Bronchial epithelial cell (primary cell): ENCODE results near the gene SLC30A3. TPM values are rescaled to one million over a fixed set of nuclear protein-coding genes. Genes with fewer than 3 reads are reported as not detected.

Experiments
- DNase-seq: peaks from one replicate; pipeline ENCODE4 v3.0.0-alpha.2; 2010; ENCODE audit warnings: low read depth
- FAIRE-seq: peaks from 2 replicates; lab custom pipeline; 2011; peaks lifted over from hg19 to GRCh38; lab: Jason Lieb, UNC
- H3K27me3 ChIP-seq: 2 replicates; pipeline ENCODE4 v1.5.1; 2011; ENCODE audit warnings: low read length; ENCODE audit not compliant: control insufficient read depth, insufficient read depth
- H3K36me3 ChIP-seq: 2 replicates; pipeline ENCODE4 v1.5.1; 2011; ENCODE audit warnings: low read length; ENCODE audit not compliant: control insufficient read depth, insufficient read depth
- H3K4me3 ChIP-seq: 2 replicates; pipeline ENCODE4 v1.5.1; 2011; ENCODE audit warnings: mild to moderate bottlenecking, low read depth, low read length, control low read depth
- CTCF ChIP-seq: IDR thresholded peaks from 2 replicates; pipeline ENCODE4 v1.5.1; 2011; ENCODE audit warnings: mild to moderate bottlenecking, moderate library complexity, low read length, control low read depth, inconsistent platforms; ENCODE audit not compliant: insufficient read depth, severe bottlenecking
- total RNA-seq: library from RNA; depleted of rRNA; stranded (reverse); fragments of >200 nt; gene quantifications from 2 replicates; pipeline ENCODE4 v1.2.1, GENCODE V29; 2014

Gene SLC30A3
- total RNA-seq, 1 donor from 2014 or later: not detected

- DNase-seq (peak; percentile 56), FAIRE-seq (no peak)
- H3K36me3 ChIP-seq: peaks cover 6% of the 10 kb centered on the region
- H3K27me3 ChIP-seq: no peaks in the 10 kb centered on the region
- no peak for TF ChIP-seq CTCF
- H3K4me3 ChIP-seq: peak overlapping the region; percentile 62
Observed at GRCh38 chr2:27212626-27213471, 50.0 kb downstream of the SLC30A3 start.

DNA sequence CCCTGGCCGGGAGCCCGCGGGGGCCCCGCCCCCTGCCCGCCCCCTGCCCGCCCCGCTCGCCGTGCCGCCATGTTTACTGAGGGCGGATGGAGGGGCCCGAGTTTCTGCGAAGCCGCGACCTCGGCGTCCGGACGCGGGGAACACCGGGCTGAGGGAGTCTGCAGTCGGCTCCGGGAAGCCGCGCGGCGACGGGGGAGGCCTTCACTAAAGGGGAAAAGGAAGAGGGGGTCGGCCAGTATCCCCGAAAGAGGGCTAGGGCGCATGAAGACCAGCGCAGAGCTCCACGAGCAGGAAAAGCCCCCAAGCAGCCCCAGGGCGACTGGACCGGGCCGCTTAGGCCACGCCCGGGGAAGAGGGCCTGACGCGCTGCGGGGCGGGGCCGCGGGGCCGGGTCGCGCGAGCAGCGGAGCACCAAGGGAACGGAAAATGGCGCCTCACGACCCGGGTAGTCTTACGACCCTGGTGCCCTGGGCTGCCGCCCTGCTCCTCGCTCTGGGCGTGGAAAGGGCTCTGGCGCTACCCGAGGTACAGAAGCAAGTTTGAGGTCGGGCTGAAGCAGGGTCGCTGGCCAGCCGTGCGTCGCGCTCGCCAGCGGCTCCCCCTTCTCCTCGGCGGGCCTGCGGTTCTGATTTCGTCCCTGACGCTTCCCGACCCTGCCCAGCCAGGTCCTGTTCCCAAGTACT lies 50.8 kb downstream of the SLC30A3 start, which contains the start of the genes ATRAID and SLC5A6:
Gene ATRAID, plus strand, starts transcription at position 99 of the 683 bp plus-strand sequence. Its CDS starts 328 bp downstream, at position 427.
Gene SLC5A6, minus strand, starts transcription at position 326 of the 683 bp plus-strand sequence. CDS start 4,618 bp downstream, outside the sequence.
- TF ChIP-seq CTCF: no peak
- no peak for FAIRE-seq
- peak; percentile 71 for DNase-seq
- H3K36me3 ChIP-seq: peaks cover 8% of the 10 kb centered on the region
- H3K4me3 ChIP-seq: peak within 1 kb of the TSS; percentile 62
- no peaks in the 10 kb centered on the region for H3K27me3 ChIP-seq

- FAIRE-seq: no peak
- Histone ChIP-seq H3K4me3 (peak overlapping the region; percentile 62), H3K36me3 (peaks cover 5% of the 10 kb centered on the region), H3K27me3 (no peaks in the 10 kb centered on the region)
- TF ChIP-seq CTCF: no peak
- DNase-seq: peak; percentile 57
Observed at GRCh38 chr2:27211241-27211942, 51.5 kb downstream of the SLC30A3 start.

- Histone ChIP-seq H3K36me3 (peaks cover 4% of the 10 kb centered on the region), H3K27me3 (no peaks in the 10 kb centered on the region), H3K4me3 (no peak overlapping the region)
- DNase-seq (no peak), FAIRE-seq (no peak)
- TF ChIP-seq CTCF: no peak
Observed at GRCh38 chr2:27209621-27210401, 53.0 kb downstream of the SLC30A3 start.

GRCh38 chr2:27208486-27209050 lies 54.3 kb downstream of the SLC30A3 start:
- Histone ChIP-seq H3K36me3 (peaks cover 12% of the 10 kb centered on the region), H3K27me3 (no peaks in the 10 kb centered on the region), H3K4me3 (no peak overlapping the region)
- TF ChIP-seq CTCF: no peak
- FAIRE-seq: no peak
- DNase-seq: no peak
